Fibroblast of skin of abdomen (primary cell): Measurements from ENCODE around the gene CNR1. TPM values are rescaled to one million over a fixed set of nuclear protein-coding genes. Genes with fewer than 3 reads are reported as not detected.
A peak's percentile ranks its signal among the peaks of the same experiment; 100 is the strongest.
"Not testable (repeated sequence)": the region's sequence is repeated elsewhere in the genome, so short reads cannot be mapped to it uniquely, and the experiment has no call there.

ENCODE experiments used
- DNase-seq: peaks from one replicate; pipeline ENCODE4 v3.0.0-alpha.2; 2013
- polyA plus RNA-seq, 2 experiments: library from polyadenylated mRNA; unstranded; fragments of 120-200 nt; gene quantifications; one replicate each; pipeline ENCODE4 v1.2.1, GENCODE V29; 2013; ENCODE audit not compliant: insufficient read length in 2 of 2

CNR1 gene
- not detected for polyA plus RNA-seq (2013, experiment 1 of 2; ENCODE audit: insufficient read length)
- polyA plus RNA-seq (2013, experiment 2 of 2; ENCODE audit: insufficient read length) = not detected

DNA sequence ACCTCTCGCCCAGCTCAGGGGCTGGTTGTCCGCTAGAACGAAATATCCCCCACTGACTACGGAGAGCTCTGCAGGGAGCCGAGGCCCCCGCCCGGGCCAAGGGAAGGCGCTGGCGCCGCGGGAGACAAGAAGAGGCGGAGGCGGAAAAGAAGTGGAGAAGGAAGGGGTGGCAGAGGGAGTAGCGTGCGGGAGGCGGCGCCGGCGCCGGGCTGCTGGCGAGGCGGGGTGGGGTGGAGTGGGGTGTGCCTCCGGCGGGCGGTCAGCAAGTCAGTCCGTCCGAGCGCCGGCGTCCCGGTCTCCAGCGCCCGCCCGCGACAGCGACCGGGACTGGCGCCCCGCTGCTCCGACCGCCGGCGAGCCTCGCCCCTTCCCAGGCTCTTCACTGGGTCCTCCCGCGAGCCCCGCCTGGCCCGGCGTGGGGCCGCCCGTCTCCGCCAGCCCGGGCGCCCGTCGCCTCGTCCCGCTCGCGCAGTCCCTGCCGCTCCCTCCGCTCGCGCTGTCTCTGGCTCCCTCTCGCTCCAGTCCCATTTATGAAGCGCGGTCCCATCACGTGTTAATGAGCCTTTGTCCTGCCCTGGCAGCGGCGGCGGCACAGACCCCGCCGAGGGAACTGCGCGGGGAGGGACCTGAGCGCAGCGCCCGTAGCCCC, at the start of gene CNR1:
TSS of gene CNR1 (minus strand) at position 504 of the 649 bp plus-strand sequence. CDS start 21,073 bp downstream, outside the sequence.
- DNase-seq = peak; percentile 8

DNA sequence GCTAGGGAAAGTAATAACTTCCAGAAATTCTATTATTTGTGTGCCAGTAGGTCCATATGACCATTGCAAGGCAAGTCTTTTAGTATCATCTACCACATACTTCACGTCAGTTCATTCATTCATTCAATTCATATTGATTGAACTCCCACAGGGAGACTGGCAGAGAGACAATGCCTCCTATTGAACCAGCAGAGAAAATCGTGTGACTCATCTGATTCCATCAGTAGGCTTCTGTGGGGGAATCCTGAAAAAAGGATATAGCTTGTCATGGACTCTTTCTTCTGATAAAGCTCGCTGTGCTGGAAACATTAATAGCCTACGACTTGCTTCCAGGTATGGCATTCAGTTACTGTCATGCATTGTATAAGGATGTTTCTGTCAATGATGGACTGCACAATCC, 45.3 kb upstream of the CNR1 start:
- DNase-seq = no peak

GRCh38 chr6:88209301-88209700, 43.2 kb upstream of the CNR1 start:
- DNase-seq = no peak

- no peak for DNase-seq
Measured at GRCh38 chr6:88208726-88209125, 42.6 kb upstream of the CNR1 start.

DNA sequence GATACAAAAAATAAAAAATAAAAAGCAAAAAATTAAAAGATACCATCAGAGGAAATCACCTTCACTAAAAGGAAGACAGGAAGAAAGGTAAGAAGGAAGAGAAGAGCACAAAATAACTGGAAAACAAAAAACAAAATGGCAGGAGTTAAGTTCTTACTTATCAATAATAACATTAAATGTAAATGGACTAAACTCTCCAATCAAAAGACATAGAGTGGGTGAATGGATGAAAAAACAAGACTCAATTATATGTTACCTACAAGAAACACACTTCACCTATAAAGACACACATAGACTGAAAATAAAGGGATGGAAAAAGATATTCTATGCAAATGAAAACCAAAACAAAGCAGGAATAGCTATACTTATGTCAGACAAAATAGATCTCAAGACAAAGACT, 35.6 kb upstream of the CNR1 start:
- DNase-seq = not testable (repeated sequence)

DNA sequence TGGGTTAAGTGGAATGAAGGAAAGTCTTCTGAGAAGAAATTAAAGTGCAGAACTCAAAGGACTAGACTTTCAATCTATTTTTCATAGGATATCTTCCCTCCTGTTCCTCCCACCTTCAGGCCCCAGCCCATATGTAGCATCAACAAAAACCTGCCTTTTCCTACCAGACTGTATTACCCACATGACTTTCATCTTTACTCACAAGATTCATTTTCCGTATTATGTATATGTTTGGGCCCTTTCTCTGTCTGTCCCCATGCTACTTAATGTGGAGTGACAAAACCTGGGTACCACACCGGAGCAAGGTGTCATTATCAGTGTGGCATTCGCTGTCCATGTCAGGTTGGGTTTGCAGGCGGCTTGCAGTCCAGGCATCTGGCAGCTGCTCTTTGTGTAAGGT, 18.8 kb upstream of the CNR1 start:
- no peak for DNase-seq

GRCh38 chr6:88183471-88183870, 17.3 kb upstream of the CNR1 start:
- DNase-seq = no peak

- no peak for DNase-seq
Measured at GRCh38 chr6:88179692-88180091, 13.5 kb upstream of the CNR1 start.

GRCh38 chr6:88177961-88178464, 11.9 kb upstream of the CNR1 start:
- DNase-seq = no peak

GRCh38 chr6:88174906-88175305, 8.8 kb upstream of the CNR1 start:
- no peak for DNase-seq

DNA sequence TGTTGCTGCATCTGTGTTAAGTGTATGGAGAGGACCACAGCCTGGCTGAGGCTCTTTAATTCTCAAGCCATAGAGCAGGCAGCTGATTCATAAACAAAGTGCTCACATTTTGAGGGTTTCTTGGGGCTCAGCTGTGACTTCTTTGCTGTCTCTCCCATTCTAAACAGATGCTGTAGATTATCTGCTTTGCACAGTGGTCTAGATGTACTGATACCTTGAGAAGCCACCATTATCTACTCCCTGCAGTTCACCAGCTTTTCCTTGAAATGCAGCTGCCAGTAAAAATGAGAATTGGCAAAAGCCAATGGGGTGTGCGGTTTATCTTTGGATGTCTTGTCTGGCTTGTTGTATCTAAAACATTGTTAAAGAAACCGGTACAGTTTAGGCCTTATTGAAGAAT, 5.2 kb upstream of the CNR1 start:
- no peak for DNase-seq

DNA sequence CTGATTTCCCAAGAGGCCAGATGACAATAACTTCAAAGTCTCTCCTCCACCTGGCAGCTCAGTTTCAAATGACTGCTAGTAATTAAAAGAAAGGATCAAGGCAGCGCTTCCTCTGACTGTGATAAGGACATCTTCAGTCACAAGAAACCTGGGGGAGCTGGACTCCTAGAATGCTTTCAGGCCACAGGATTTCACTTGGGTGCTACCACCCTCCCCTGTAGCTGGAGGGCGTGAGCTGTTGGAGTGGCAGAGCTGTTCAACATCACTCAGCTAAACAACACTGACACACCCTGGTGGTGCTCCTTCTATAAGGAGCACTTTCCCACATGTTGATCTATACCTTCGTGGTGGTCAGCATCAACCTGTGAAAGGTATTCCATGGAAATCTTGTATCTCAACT, 2.2 kb upstream of the CNR1 start:
- DNase-seq = no peak

GRCh38 chr6:88167352-88167937, 1.3 kb upstream of the CNR1 start:
- no peak for DNase-seq

- DNase-seq = no peak
Measured at GRCh38 chr6:88166493-88167351, 575 bp upstream of the CNR1 start.

DNA sequence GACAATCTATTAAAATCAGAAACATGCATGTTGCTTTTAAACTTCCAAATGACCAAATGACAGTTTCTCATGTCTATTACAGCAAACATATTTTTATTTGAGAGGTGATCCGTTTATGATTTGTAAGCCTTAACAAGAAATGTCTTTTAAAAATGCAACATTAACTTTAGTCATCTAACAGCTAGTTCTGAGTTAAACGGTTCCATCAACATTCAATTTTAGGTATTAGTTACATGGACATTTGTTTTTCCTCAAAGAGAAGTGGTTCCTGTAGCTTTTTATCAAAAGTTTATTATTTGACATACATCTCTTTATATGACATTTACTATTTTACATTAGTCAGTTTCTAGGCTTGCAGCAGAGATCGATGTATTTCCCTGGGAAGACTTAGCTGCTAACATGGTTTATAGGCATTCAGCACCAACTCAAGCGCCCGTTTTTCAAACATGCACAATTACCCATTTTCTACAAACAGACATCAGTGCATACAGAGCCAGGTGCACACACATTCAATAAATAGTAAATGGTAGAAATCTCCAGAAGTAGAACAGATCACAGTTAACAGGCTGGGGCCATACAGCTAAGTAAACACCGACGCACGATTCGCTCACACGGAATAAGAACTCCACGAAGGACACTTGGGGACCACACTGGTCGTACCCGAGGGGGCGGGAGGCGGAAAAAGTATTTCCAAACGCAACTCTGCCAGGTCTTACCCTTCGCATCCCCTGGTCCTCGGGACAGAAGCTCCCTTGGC, 882 bp downstream of the CNR1 start:
- no peak for DNase-seq

DNA sequence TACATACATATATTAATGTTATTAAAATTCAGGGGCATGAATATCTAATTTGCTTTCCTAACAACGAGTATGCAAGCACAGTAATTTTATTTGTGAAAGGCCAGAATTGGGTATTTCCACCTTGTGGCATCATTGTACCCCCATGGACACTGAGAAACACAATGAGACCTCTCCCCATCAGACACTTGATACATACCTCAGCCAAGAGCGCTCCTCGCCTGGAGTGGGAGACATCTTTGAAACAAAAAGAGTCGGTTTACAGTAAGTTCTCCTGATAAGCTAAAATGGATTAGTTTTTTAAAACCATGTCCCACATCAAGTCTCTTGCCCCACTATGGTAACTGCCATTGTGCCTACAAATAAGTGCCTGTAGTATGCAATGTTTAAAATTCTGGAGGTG, 2.1 kb downstream of the CNR1 start:
- no peak for DNase-seq

- DNase-seq = no peak
Measured at GRCh38 chr6:88163616-88164015, 2.5 kb downstream of the CNR1 start.

DNA sequence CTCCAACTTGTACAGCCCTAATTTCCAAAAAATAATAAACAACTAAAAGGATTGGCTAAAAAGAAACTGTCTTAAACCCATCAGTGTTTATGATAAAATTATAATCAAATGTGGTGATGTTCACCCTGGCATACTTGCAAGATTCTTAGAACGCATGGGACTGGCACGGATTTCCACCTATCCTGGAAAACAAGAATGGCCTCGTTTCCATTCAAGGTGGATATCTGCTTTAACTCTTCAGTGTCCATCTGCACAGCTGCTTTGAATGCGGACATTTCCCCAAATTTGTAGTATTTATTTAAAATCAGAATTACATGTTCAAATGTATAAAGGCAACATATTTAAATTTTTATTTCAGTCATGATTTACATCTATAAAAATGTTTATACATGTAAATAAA, 4.2 kb downstream of the CNR1 start:
- no peak for DNase-seq

DNA sequence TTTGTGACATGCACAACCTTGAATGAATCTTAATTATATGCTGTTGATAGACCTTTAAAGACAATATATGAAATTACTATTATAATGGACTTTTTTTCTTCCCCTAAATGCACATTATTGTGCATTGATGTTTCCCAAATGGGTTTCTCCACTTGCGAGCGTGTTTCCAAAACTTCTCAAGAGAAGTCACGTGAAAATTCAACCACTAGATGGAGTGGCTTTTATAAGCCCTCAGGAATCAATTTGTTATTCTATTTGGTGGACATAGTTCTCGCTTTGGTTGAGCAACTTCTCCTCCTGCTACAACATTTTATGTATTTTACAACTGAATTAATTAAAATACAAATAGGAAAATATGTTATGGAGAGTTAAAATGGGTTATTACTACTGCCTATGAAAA, 9.0 kb downstream of the CNR1 start:
- no peak for DNase-seq

- no peak for DNase-seq
Measured at GRCh38 chr6:88145298-88145963, 20.7 kb downstream of the CNR1 start.

DNA sequence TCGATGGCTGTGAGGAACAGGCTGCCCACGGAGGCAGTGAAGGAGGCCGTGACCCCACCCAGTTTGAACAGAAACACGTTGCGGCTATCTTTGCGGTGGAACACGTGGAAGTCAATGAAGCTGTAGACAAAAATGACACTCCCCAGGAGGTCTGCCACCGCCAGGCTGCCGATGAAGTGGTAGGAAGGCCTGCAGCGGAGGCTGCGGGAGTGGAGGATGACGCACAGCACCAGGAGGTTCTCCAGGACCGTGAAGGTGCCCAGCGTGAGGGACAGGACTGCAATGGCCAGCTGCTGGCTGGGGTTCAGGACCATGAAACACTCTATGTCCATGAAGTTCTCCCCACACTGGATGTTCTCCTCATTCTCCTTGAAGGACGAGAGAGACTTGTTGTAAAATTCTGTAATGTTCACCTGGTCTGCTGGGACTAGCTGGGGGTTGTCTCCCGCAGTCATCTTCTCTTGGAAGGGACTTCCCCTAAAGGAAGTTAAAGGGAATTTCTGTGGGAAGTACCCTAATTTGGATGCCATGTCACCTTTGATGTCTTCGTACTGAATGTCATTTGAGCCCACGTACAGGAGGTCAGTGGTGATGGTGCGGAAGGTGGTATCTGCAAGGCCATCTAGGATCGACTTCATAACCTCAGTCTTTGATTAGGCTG, 21.4 kb downstream of the CNR1 start:
- DNase-seq = no peak
